Panc1 (cell line): ENCODE results near the gene SPEF1. TPM values are rescaled to one million over a fixed set of nuclear protein-coding genes. Genes with fewer than 3 reads are reported as not detected.
A peak's percentile ranks its signal among the peaks of the same experiment; 100 is the strongest.

ENCODE experiments used
- ATAC-seq: fragments of 200-7000 bp; cut with Tn5 transposase; 2 replicates; pipeline ENCODE4 v1.9.1; 2020; ENCODE audit warnings: mild to moderate bottlenecking, moderate library complexity
- BruUV-seq: library from RNA; stranded (reverse); fragments of 400-500 nt; replicated peaks from 2 replicates; lab custom pipeline; 2021; lab: Mats Ljungman, UMichigan
- CTCF ChIA-PET: fragments of 300-600 bp; sonication (Branson Sonifier 250); formaldehyde crosslinking; loops from one replicate; lab custom pipeline; 2022; ENCODE audit warnings: antibody characterized with exemption; lab: Charles Lee
- POLR2A ChIA-PET: fragments of 300-600 bp; sonication (Branson Sonifier 250); formaldehyde crosslinking; loops from one replicate; lab custom pipeline; 2022; ENCODE audit warnings: antibody characterized with exemption; lab: Charles Lee
- DNase-seq: peaks from one replicate; pipeline ENCODE4 v3.0.0-alpha.2; 2010; ENCODE audit warnings: low read depth, low spot score
- H3K27ac ChIP-seq: 2 replicates; pipeline ENCODE4 v1.5.1; 2011; ENCODE audit warnings: mild to moderate bottlenecking, low read length, inconsistent platforms
- H3K27me3 ChIP-seq: fragments of 200-500 bp; sonication (Bioruptor generic); 2 replicates; pipeline ENCODE4 v1.6.0; 2014; ENCODE audit warnings: low read length, inconsistent platforms; ENCODE audit not compliant: control insufficient read depth, insufficient read depth
- H3K36me3 ChIP-seq: fragments of 200-500 bp; sonication (Bioruptor generic); 2 replicates; pipeline ENCODE4 v1.5.1; 2014; ENCODE audit warnings: inconsistent platforms, mild to moderate bottlenecking, low read length, moderate library complexity; ENCODE audit not compliant: control insufficient read depth, insufficient read depth
- H3K4me1 ChIP-seq: 2 replicates; pipeline ENCODE4 v1.5.1; 2011; ENCODE audit warnings: inconsistent platforms, mild to moderate bottlenecking, low read length, moderate library complexity; ENCODE audit not compliant: control insufficient read depth, insufficient read depth
- H3K4me3 ChIP-seq, 2 experiments: 2 replicates each; pipeline ENCODE4 v1.5.1; 2011 to 2012; ENCODE audit warnings: low read depth in 2 of 2, low read length in 2 of 2, mild to moderate bottlenecking in 2 of 2, inconsistent platforms in 1 of 2, moderate library complexity in 1 of 2
- H3K9me3 ChIP-seq: fragments of 200-500 bp; sonication (Bioruptor generic); 2 replicates; pipeline ENCODE4 v1.5.1; 2014; ENCODE audit warnings: low read depth, mild to moderate bottlenecking, inconsistent platforms, low read length, moderate library complexity; ENCODE audit not compliant: control insufficient read depth, insufficient read depth
- POLR2AphosphoS5 ChIP-seq: IDR thresholded peaks from 2 replicates; pipeline ENCODE4 v1.6.1; 2012; ENCODE audit warnings: mild to moderate bottlenecking, low read depth, low read length, moderate library complexity
- SIN3A ChIP-seq: IDR thresholded peaks from 2 replicates; pipeline ENCODE4 v1.6.1; 2012; ENCODE audit warnings: low read depth, mild to moderate bottlenecking, low read length, moderate library complexity, borderline replicate concordance; ENCODE audit not compliant: insufficient read depth
- TCF7L2 ChIP-seq: IDR thresholded peaks from 2 replicates; pipeline ENCODE4 v1.6.1; 2011; ENCODE audit warnings: mild to moderate bottlenecking, low read depth, low read length, inconsistent platforms
- in situ Hi-C: cut with HindIII; loops from 2 replicates; pipeline ENCODE4 v1.10.0; 2016; ENCODE audit warnings: low sequenced_read_pairs, low pct_unique_long_range_greater_than_20kb
- intact Hi-C: fragments of 100-400 bp; cut with micrococcal nuclease; formaldehyde crosslinking; loops from one replicate; pipeline ENCODE4 v1.10.0; 2022; ENCODE audit not compliant: unreplicated experiment
- total RNA-seq: library from RNA; stranded (reverse); gene quantifications from one replicate; pipeline ENCODE4 v1.2.1, GENCODE V29; 2021; ENCODE audit not compliant: unreplicated experiment
- TF ChIP-seq, protein P1 (sequence below), 2 experiments: IDR thresholded peaks; 2 replicates each; pipeline ENCODE4 v1.6.1; 2011 to 2012; ENCODE audit warnings: low read depth in 2 of 2, control low read depth in 1 of 2, low read length in 1 of 2, mild to moderate bottlenecking in 1 of 2, moderate library complexity in 1 of 2; ENCODE audit not compliant: insufficient read depth in 1 of 2
- TF ChIP-seq, protein P2 (sequence below): fragments of 450-650 bp; IDR thresholded peaks from 2 replicates; pipeline ENCODE4 v1.5.1; 2017; ENCODE audit warnings: mild to moderate bottlenecking

SPEF1 gene
- total RNA-seq, 1 experiment from 2014 or later, result 0.41 TPM

DNA sequence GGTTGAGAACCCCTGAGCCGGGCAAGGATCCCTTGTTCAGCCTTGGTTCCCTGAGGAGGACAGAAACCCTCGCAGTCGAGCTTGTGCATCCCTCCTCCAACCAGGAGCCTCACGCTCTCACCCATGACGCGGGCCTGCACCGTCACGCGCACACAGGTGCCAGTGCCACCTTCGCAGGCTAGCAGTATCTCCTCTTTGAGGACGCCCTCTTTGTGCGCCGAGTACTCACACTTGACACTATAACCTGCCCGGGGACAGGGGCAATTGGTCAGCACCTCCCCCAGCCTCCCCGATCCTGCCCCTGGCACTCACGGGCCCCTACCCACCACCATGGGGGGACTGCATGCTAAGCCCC lies 27.0 kb downstream of the SPEF1 start:
- ChIA-PET POLR2A (no interaction called here), CTCF (interaction anchor here (1.5 kb wide), 1 partner anchor 14 kb away, joined by 5 read pairs; the partner anchor contains the start of gene ADISSP)
- DNase-seq (no peak), ATAC-seq (no peak)
- Histone ChIP-seq H3K36me3 (no peaks in the 10 kb centered on the region), H3K27ac (no peak overlapping the region), H3K9me3 (no peaks in the 10 kb centered on the region), H3K4me1 (no peaks in the 10 kb centered on the region; the same call in 1 of the 2 replicates), H3K4me3 (no peak overlapping the region), H3K27me3 (peaks cover 6% of the 10 kb centered on the region)
- in situ Hi-C loops (no loop called here), intact Hi-C loops (no loop called here)
- BruUV-seq, result no TSS peak
- no peak for TF ChIP-seq TCF7L2
- TF ChIP-seq SIN3A, result no peak
- no peak for TF ChIP-seq POLR2AphosphoS5
- TF ChIP-seq, protein P1, sequence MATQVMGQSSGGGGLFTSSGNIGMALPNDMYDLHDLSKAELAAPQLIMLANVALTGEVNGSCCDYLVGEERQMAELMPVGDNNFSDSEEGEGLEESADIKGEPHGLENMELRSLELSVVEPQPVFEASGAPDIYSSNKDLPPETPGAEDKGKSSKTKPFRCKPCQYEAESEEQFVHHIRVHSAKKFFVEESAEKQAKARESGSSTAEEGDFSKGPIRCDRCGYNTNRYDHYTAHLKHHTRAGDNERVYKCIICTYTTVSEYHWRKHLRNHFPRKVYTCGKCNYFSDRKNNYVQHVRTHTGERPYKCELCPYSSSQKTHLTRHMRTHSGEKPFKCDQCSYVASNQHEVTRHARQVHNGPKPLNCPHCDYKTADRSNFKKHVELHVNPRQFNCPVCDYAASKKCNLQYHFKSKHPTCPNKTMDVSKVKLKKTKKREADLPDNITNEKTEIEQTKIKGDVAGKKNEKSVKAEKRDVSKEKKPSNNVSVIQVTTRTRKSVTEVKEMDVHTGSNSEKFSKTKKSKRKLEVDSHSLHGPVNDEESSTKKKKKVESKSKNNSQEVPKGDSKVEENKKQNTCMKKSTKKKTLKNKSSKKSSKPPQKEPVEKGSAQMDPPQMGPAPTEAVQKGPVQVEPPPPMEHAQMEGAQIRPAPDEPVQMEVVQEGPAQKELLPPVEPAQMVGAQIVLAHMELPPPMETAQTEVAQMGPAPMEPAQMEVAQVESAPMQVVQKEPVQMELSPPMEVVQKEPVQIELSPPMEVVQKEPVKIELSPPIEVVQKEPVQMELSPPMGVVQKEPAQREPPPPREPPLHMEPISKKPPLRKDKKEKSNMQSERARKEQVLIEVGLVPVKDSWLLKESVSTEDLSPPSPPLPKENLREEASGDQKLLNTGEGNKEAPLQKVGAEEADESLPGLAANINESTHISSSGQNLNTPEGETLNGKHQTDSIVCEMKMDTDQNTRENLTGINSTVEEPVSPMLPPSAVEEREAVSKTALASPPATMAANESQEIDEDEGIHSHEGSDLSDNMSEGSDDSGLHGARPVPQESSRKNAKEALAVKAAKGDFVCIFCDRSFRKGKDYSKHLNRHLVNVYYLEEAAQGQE (IDR thresholded peaks at IDR 0.05; ENCODE audit: insufficient read depth in 1 of 2, low read depth in 2 of 2, low read length in 1 of 2), result no peak
- TF ChIP-seq, protein P2, sequence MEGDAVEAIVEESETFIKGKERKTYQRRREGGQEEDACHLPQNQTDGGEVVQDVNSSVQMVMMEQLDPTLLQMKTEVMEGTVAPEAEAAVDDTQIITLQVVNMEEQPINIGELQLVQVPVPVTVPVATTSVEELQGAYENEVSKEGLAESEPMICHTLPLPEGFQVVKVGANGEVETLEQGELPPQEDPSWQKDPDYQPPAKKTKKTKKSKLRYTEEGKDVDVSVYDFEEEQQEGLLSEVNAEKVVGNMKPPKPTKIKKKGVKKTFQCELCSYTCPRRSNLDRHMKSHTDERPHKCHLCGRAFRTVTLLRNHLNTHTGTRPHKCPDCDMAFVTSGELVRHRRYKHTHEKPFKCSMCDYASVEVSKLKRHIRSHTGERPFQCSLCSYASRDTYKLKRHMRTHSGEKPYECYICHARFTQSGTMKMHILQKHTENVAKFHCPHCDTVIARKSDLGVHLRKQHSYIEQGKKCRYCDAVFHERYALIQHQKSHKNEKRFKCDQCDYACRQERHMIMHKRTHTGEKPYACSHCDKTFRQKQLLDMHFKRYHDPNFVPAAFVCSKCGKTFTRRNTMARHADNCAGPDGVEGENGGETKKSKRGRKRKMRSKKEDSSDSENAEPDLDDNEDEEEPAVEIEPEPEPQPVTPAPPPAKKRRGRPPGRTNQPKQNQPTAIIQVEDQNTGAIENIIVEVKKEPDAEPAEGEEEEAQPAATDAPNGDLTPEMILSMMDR, result no peak

DNA sequence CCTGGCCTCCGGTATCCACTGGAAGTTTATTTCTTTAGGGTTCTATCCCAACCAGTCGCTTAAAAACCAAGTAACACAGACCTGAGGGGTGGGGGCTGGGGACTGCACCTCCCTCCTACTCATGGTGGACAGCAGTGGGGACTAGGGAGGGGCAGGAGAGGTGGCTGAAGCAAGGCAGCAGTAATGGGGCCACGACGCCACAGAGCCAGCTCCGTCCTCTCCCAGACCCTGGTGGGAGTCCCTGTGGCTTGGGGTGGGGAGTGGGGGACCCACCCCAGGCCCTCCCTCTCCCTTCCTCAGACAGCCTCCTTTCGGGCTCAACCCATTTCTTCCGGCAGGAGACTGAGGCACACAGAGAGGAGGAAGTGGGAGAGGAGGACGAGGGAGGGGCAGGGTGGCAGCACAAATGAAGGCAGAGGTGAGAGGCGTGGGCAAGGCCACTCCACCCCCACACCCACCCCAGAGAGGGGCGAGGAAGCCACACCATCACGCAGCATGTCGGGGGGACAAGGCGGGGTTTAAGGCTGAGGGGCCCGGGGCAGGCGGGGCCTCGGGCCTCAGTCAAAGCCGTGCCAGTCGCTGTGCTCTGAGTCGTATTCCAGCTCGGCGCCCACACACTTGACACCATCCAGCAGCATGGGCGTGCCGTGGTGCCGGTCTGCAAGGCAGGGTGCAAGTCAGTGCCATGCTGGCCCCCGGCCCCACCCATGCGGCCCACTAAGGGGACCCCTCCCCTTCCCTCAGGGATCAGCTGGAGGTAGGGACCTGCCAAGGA lies 27.6 kb downstream of the SPEF1 start:
- in situ Hi-C loops (no loop called here), intact Hi-C loops (loop anchor here (1.0 kb wide), 1 partner anchor 28 kb away; the partner anchor contains the start of gene SPEF1)
- BruUV-seq, result TSS peak; percentile 95
- ATAC-seq (no peak), DNase-seq (no peak)
- H3K36me3 ChIP-seq, result no peaks in the 10 kb centered on the region
- H3K4me1 ChIP-seq, result no peaks in the 10 kb centered on the region; the same call in 1 of the 2 replicates
- POLR2A ChIA-PET, result no interaction called here
- CTCF ChIA-PET, result interaction anchor here (0.5 to 1.7 kb wide), 4 partner anchors 15 to 65 kb away, joined by 5 to 11 read pairs (median 8); partner anchors contain the start of genes ADISSP and SPEF1
- H3K4me3 ChIP-seq, result no peak overlapping the region
- H3K27me3 ChIP-seq, result peaks cover 6% of the 10 kb centered on the region
- H3K27ac ChIP-seq, result no peak overlapping the region
- TF ChIP-seq, protein P2, result no peak
- TF ChIP-seq SIN3A, result no peak
- TF ChIP-seq TCF7L2, result no peak
- TF ChIP-seq POLR2AphosphoS5, result no peak
- TF ChIP-seq, protein P1 (IDR thresholded peaks at IDR 0.05; ENCODE audit: insufficient read depth in 1 of 2, low read depth in 2 of 2, low read length in 1 of 2), result no peak
- no peaks in the 10 kb centered on the region for H3K9me3 ChIP-seq
